ENCODE results near the gene PANX1. TPM values are rescaled to one million over a fixed set of nuclear protein-coding genes. Genes with fewer than 3 reads are reported as not detected.

The PANX1 gene
- total and polyA plus RNA-seq, 2 donors (not counting 1 experiment from before 2014, with no cell fraction given), result 51.7 to 54.5 TPM

- H3K9me3 ChIP-seq (ENCODE audit: control insufficient read depth, insufficient read depth, low read depth, low read length), result no peaks in the 10 kb centered on the region
- no peak overlapping the region for H3K4me3 ChIP-seq (replicated peaks in 1 of 4; ENCODE audit: control extremely low read depth in 1 of 4, insufficient read depth in 1 of 4, low read depth in 3 of 4, low read length in 4 of 4)
- TF ChIP-seq CTCF (conservative IDR thresholded peaks at IDR 0.05 in 1 of 2, IDR thresholded peaks at IDR 0.05 in 1 of 2; ENCODE audit: low read depth in 1 of 2, low read length in 2 of 2) (no peak), EZH2 (IDR thresholded peaks at IDR 0.05; ENCODE audit: low read length, missing control alignments) (no peak)
- no peak overlapping the region for H3K9ac ChIP-seq (ENCODE audit: insufficient read depth, low read length)
- DNase-seq (ENCODE audit: low read depth in 2 of 2), result peak in 1 of 2 donors; percentile 42
- no peaks in the 10 kb centered on the region for H4K20me1 ChIP-seq (ENCODE audit: control insufficient read depth, extremely low read depth, insufficient read depth, low read length)
- no peak overlapping the region for H3K4me2 ChIP-seq (ENCODE audit: extremely low read depth, insufficient read depth, low read length)
- H3K4me1 ChIP-seq (ENCODE audit: control insufficient read depth, extremely low read depth, insufficient read depth, low read length), result no peaks in the 10 kb centered on the region
- H3K27ac ChIP-seq (ENCODE audit: insufficient read depth, low read length), result no peak overlapping the region
- no peaks in the 10 kb centered on the region for H3K36me3 ChIP-seq (ENCODE audit: control insufficient read depth, insufficient read depth, low read length)
- H2AFZ ChIP-seq (ENCODE audit: low read length), result no peak overlapping the region
- no peaks in the 10 kb centered on the region for H3K79me2 ChIP-seq (ENCODE audit: control insufficient read depth, insufficient read depth, low read length)
- H3K27me3 ChIP-seq (ENCODE audit: control insufficient read depth, insufficient read depth, low read length), result no peaks in the 10 kb centered on the region
Measured at GRCh38 chr11:94106716-94107115, 21.9 kb upstream of the PANX1 start.

DNA sequence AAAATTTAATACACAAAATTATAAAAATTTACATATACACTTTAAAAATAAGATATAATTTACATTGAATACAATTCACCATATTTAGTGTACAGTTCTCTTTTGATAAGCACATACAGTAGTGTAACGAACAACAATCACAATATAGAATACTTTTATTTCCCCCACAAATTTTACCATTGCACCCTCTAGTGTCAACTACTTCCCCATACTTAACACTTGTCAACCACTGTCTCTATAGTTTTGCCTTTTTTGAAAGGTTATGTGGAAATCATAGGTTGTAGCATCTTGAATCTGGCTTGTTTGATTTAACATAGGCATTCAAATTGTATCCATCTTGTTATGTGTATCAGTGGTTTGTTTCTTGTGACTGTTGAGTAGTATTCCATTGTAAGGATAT is 21.3 kb upstream of the PANX1 start:
- no peaks in the 10 kb centered on the region for H3K4me1 ChIP-seq (ENCODE audit: control insufficient read depth, extremely low read depth, insufficient read depth, low read length)
- no peaks in the 10 kb centered on the region for H3K9me3 ChIP-seq (ENCODE audit: control insufficient read depth, insufficient read depth, low read depth, low read length)
- no peaks in the 10 kb centered on the region for H3K36me3 ChIP-seq (ENCODE audit: control insufficient read depth, insufficient read depth, low read length)
- H3K9ac ChIP-seq (ENCODE audit: insufficient read depth, low read length), result no peak overlapping the region
- no peak overlapping the region for H3K4me2 ChIP-seq (ENCODE audit: extremely low read depth, insufficient read depth, low read length)
- no peaks in the 10 kb centered on the region for H4K20me1 ChIP-seq (ENCODE audit: control insufficient read depth, extremely low read depth, insufficient read depth, low read length)
- no peak for TF ChIP-seq EZH2 (IDR thresholded peaks at IDR 0.05; ENCODE audit: low read length, missing control alignments)
- TF ChIP-seq CTCF (conservative IDR thresholded peaks at IDR 0.05 in 1 of 2, IDR thresholded peaks at IDR 0.05 in 1 of 2; ENCODE audit: low read depth in 1 of 2, low read length in 2 of 2), result no peak
- DNase-seq (ENCODE audit: low read depth in 2 of 2), result no peak
- H3K79me2 ChIP-seq (ENCODE audit: control insufficient read depth, insufficient read depth, low read length), result no peaks in the 10 kb centered on the region
- no peak overlapping the region for H3K4me3 ChIP-seq (replicated peaks in 1 of 4; ENCODE audit: control extremely low read depth in 1 of 4, insufficient read depth in 1 of 4, low read depth in 3 of 4, low read length in 4 of 4)
- H2AFZ ChIP-seq (ENCODE audit: low read length), result no peak overlapping the region
- H3K27me3 ChIP-seq (ENCODE audit: control insufficient read depth, insufficient read depth, low read length), result no peaks in the 10 kb centered on the region
- H3K27ac ChIP-seq (ENCODE audit: insufficient read depth, low read length), result no peak overlapping the region

GRCh38 chr11:94111241-94111640 is 17.4 kb upstream of the PANX1 start:
- Histone ChIP-seq H3K36me3 (ENCODE audit: control insufficient read depth, insufficient read depth, low read length) (no peaks in the 10 kb centered on the region), H3K9ac (ENCODE audit: insufficient read depth, low read length) (no peak overlapping the region), H3K79me2 (ENCODE audit: control insufficient read depth, insufficient read depth, low read length) (no peaks in the 10 kb centered on the region), H3K27me3 (ENCODE audit: control insufficient read depth, insufficient read depth, low read length) (no peaks in the 10 kb centered on the region), H2AFZ (ENCODE audit: low read length) (no peak overlapping the region), H3K4me2 (ENCODE audit: extremely low read depth, insufficient read depth, low read length) (no peak overlapping the region), H3K9me3 (ENCODE audit: control insufficient read depth, insufficient read depth, low read depth, low read length) (no peaks in the 10 kb centered on the region), H4K20me1 (ENCODE audit: control insufficient read depth, extremely low read depth, insufficient read depth, low read length) (no peaks in the 10 kb centered on the region), H3K4me1 (ENCODE audit: control insufficient read depth, extremely low read depth, insufficient read depth, low read length) (no peaks in the 10 kb centered on the region), H3K4me3 (replicated peaks in 1 of 4; ENCODE audit: control extremely low read depth in 1 of 4, insufficient read depth in 1 of 4, low read depth in 3 of 4, low read length in 4 of 4) (no peak overlapping the region), H3K27ac (ENCODE audit: insufficient read depth, low read length) (no peak overlapping the region)
- TF ChIP-seq CTCF (conservative IDR thresholded peaks at IDR 0.05 in 1 of 2, IDR thresholded peaks at IDR 0.05 in 1 of 2; ENCODE audit: low read depth in 1 of 2, low read length in 2 of 2), result no peak
- no peak for TF ChIP-seq EZH2 (IDR thresholded peaks at IDR 0.05; ENCODE audit: low read length, missing control alignments)
- DNase-seq (ENCODE audit: low read depth in 2 of 2), result no peak
